ENCODE measurements around the gene COPS2.
"Not testable (repeated sequence)": the region's sequence is repeated elsewhere in the genome, so short reads cannot be mapped to it uniquely, and the experiment has no call there.

Gene COPS2

DNA sequence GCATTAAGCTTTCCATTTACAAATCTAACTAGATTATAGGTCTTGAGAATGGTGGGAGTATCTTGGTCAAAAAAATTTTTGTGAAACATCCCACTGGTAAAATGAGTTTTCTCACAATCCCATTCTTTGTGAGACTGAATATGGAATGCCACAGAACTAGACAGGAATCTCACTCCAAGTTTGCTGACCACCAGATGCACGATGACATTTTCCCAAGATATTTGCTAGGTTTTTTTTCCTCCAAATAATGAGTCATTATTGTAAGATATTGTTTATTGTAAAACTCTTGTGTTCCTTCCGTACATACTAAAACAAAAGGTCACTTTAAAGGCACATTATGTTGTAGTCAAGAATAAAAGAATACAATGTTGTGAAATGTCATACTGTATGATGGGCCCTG, 53.9 kb downstream of the COPS2 start:
- no peak for DNase-seq

DNA sequence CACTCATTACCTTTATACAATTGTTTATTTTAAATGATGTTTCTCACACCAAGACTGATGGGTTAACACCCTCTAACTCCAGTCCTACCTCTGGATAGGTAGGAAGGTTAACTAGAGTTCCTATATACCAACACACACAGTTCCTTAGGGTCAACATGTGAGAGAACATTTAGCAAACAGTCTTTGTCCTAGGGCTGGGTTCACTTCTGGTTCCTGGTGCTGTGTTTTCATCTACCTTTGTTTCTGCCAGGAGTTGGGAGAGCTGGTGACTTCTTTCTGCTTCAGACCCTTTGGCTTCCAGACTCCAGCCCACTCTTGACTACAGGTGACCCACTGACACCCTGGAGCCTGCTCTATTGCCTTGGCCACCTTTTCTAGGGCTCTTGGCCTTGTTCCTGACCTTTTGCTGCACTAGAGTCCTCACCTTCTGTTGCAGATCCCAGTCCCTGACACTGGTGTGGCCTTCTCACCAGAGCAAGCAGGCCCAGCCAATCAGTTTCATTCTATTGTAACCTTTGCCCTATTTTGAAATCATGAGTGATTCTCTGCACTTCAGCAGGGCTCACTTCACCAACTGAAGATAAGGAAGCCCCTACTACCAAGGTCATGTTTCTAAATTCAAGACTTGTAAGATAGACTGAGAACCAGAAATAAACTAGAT, 59.2 kb downstream of the COPS2 start:
- DNase-seq = no peak

DNA sequence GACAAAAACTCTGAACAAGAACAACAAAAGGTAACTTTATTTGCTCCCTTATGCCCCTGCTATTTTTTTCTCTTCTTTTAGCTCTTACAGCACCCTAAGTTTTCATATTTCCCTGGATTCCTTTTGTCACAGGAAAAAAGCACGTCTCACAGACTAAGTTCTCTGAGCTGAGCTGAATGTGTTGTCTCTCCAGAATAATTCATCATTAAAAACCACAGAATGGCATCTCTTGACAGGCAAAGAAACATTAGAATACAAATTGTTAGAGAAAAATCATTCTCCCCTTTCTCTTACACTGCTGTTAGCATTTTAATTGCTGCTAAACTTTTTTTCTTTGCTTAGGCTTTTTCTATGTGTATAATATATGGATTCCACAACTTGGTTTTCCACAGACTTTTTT, 60.5 kb downstream of the COPS2 start:
- no peak for DNase-seq

- no peak for DNase-seq
These were observed 61.9 kb downstream of the COPS2 start for GRCh38 chr15:49093252-49094105.

GRCh38 chr15:49088996-49089395, 66.4 kb downstream of the COPS2 start:
- DNase-seq = no peak

- DNase-seq = no peak
These were observed 69.5 kb downstream of the COPS2 start for GRCh38 chr15:49085696-49086459.

DNA sequence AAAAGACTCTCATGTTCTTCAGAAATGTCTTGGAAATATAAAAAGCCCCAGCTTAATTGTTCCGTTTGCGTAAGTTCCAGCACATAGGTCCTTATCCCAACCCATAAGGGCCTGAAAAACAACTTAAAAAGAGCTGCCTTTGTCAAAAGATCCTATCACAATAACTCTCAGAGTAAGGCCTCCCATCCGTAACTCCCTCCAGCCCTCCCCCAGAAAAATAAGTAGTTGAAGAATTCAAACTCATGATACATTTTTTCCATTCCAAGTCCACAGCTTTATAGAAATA, 71.2 kb downstream of the COPS2 start:
- DNase-seq = no peak

GRCh38 chr15:49083401-49084284, 71.8 kb downstream of the COPS2 start:
- no peak for DNase-seq

- no peak for DNase-seq
These were observed 72.4 kb downstream of the COPS2 start for GRCh38 chr15:49082960-49083359.

GRCh38 chr15:49079340-49080039, 75.9 kb downstream of the COPS2 start:
- DNase-seq = no peak

DNA sequence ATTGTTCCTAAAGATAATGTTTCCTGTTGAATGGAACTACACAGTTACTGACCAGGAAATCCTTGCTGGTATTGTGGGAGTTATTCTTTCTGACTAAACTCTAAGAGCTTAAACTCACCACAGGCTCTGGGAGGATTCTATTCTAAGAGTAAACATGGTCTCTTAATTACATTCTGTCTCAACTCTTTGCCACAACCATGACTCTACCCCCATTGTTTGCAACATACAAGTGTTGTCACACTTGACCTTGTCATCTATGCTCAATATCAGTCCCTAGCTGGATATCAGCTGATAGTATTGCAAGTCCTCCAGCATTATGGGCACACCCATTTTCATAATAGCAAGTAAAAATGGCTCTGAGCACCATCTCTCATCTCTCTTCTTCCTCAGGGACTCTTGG, 79.5 kb downstream of the COPS2 start:
- no peak for DNase-seq

GRCh38 chr15:49074589-49075287, 80.7 kb downstream of the COPS2 start:
- not testable (repeated sequence) for DNase-seq
